Limb (tissue), 2 donors: ENCODE results near the gene CCSER1.
"Not testable (repeated sequence)": the region's sequence is repeated elsewhere in the genome, so short reads cannot be mapped to it uniquely, and the experiment has no call there.

Experiments used
- DNase-seq, 2 donors: peaks; one replicate each; pipeline ENCODE4 v3.0.0-alpha.2; 2016; ENCODE audit errors: extremely low spot score in 2 of 2

The CCSER1 gene

GRCh38 chr4:90441770-90442169 lies 314.6 kb downstream of the CCSER1 start:
- no peak for DNase-seq

- no peak for DNase-seq
These were observed 315.4 kb downstream of the CCSER1 start for GRCh38 chr4:90442619-90443018.

- no peak for DNase-seq
These were observed 316.0 kb downstream of the CCSER1 start for GRCh38 chr4:90443231-90443630.

GRCh38 chr4:90444904-90445303 lies 317.7 kb downstream of the CCSER1 start:
- DNase-seq, result no peak

GRCh38 chr4:90445380-90445779 lies 318.2 kb downstream of the CCSER1 start:
- DNase-seq, result no peak

- DNase-seq, result no peak
These were observed 322.4 kb downstream of the CCSER1 start for GRCh38 chr4:90449626-90450025.

- DNase-seq, result no peak
These were observed 329.7 kb downstream of the CCSER1 start for GRCh38 chr4:90456891-90457290.

GRCh38 chr4:90457817-90458216 lies 330.6 kb downstream of the CCSER1 start:
- DNase-seq, result no peak

GRCh38 chr4:90458576-90458975 lies 331.4 kb downstream of the CCSER1 start:
- DNase-seq, result no peak

GRCh38 chr4:90474484-90474883 lies 347.3 kb downstream of the CCSER1 start:
- no peak for DNase-seq

- no peak for DNase-seq
These were observed 348.8 kb downstream of the CCSER1 start for GRCh38 chr4:90476019-90476418.

- no peak for DNase-seq
These were observed 349.4 kb downstream of the CCSER1 start for GRCh38 chr4:90476586-90476985.

- not testable (repeated sequence) for DNase-seq
These were observed 357.7 kb downstream of the CCSER1 start for GRCh38 chr4:90484894-90485293.

GRCh38 chr4:90486346-90486745 lies 359.2 kb downstream of the CCSER1 start:
- no peak for DNase-seq

GRCh38 chr4:90495211-90495610 lies 368.0 kb downstream of the CCSER1 start:
- no peak for DNase-seq

GRCh38 chr4:90495936-90496335 lies 368.7 kb downstream of the CCSER1 start:
- no peak for DNase-seq

GRCh38 chr4:90498175-90498574 lies 371.0 kb downstream of the CCSER1 start:
- DNase-seq, result no peak

- DNase-seq, result no peak
These were observed 376.5 kb downstream of the CCSER1 start for GRCh38 chr4:90503677-90504076.

- DNase-seq, result no peak
These were observed 388.0 kb downstream of the CCSER1 start for GRCh38 chr4:90515191-90515590.

- no peak for DNase-seq
These were observed 401.4 kb downstream of the CCSER1 start for GRCh38 chr4:90528551-90528950.

- no peak for DNase-seq
These were observed 409.2 kb downstream of the CCSER1 start for GRCh38 chr4:90536408-90536807.

GRCh38 chr4:90537491-90537890 lies 410.3 kb downstream of the CCSER1 start:
- DNase-seq, result no peak

- DNase-seq, result no peak
These were observed 413.3 kb downstream of the CCSER1 start for GRCh38 chr4:90540536-90540935.

GRCh38 chr4:90542216-90542615 lies 415.0 kb downstream of the CCSER1 start:
- no peak for DNase-seq
